Neuronal stem cell (in vitro differentiated cells): Measurements from ENCODE around the gene BLOC1S5.

Experiments used
- DNase-seq: peaks from one replicate; pipeline ENCODE4 v3.0.0-alpha.2; 2013; ENCODE audit warnings: low spot score
- H2AFZ ChIP-seq: one replicate; pipeline ENCODE4 v1.6.1; 2013; ENCODE audit warnings: mild to moderate bottlenecking, low read length, inconsistent platforms
- H2AK5ac ChIP-seq: 2 replicates; pipeline ENCODE4 v1.6.1; 2013; ENCODE audit warnings: low read depth, mild to moderate bottlenecking, inconsistent platforms, low read length, moderate library complexity, mixed read lengths
- H2BK120ac ChIP-seq: 2 replicates; pipeline ENCODE4 v1.6.1; 2013; ENCODE audit warnings: low read depth, mild to moderate bottlenecking, inconsistent platforms, low read length, moderate library complexity, mixed read lengths
- H2BK12ac ChIP-seq: one replicate; pipeline ENCODE4 v1.6.1; 2013; ENCODE audit warnings: low read length, inconsistent platforms
- H2BK15ac ChIP-seq: 2 replicates; pipeline ENCODE4 v1.6.1; 2013; ENCODE audit warnings: mild to moderate bottlenecking, low read length, inconsistent platforms, mixed read lengths
- H2BK5ac ChIP-seq: one replicate; pipeline ENCODE4 v1.6.1; 2013; ENCODE audit warnings: inconsistent platforms, mild to moderate bottlenecking, low read length, moderate library complexity
- H3K14ac ChIP-seq: one replicate; pipeline ENCODE4 v1.6.1; 2013; ENCODE audit warnings: low read length, inconsistent platforms
- H3K18ac ChIP-seq: 2 replicates; pipeline ENCODE4 v1.6.1; 2013; ENCODE audit warnings: low read length, inconsistent platforms
- H3K23ac ChIP-seq: 2 replicates; pipeline ENCODE4 v1.6.1; 2013; ENCODE audit warnings: low read depth, mild to moderate bottlenecking, mixed read lengths, low read length, inconsistent platforms; ENCODE audit not compliant: poor library complexity
- H3K27ac ChIP-seq: replicated peaks from 3 replicates; pipeline ENCODE4 v1.5.1; 2013; ENCODE audit warnings: low read length, inconsistent platforms
- H3K27me3 ChIP-seq, 3 experiments: 2 replicates each; pipeline ENCODE4 v1.6.1; 2013; ENCODE audit warnings: low read length in 3 of 3, mild to moderate bottlenecking in 2 of 3, inconsistent platforms in 1 of 3, low read depth in 1 of 3, mixed read lengths in 1 of 3, moderate library complexity in 1 of 3; ENCODE audit not compliant: control insufficient read depth in 3 of 3, insufficient read depth in 3 of 3
- H3K36me3 ChIP-seq, 2 donors: replicated peaks in 1 of 2; 2 replicates each; pipeline ENCODE4 v1.6.1; 2013; ENCODE audit warnings: low read length in 2 of 2; ENCODE audit not compliant: control insufficient read depth in 2 of 2, insufficient read depth in 2 of 2
- H3K4ac ChIP-seq: 2 replicates; pipeline ENCODE4 v1.6.1; 2013; ENCODE audit warnings: inconsistent platforms, mild to moderate bottlenecking, low read length, moderate library complexity
- H3K4me1 ChIP-seq, 2 donors: 1 replicate in 1 of 2; 2 replicates in 1 of 2; pipeline ENCODE4 v1.6.1; 2013; ENCODE audit warnings: low read length in 2 of 2, low read depth in 1 of 2; ENCODE audit not compliant: control insufficient read depth in 2 of 2, insufficient read depth in 1 of 2
- H3K4me2 ChIP-seq: one replicate; pipeline ENCODE4 v1.6.1; 2013; ENCODE audit warnings: mild to moderate bottlenecking, low read length, inconsistent platforms; ENCODE audit not compliant: insufficient read depth, poor library complexity, severe bottlenecking
- H3K4me3 ChIP-seq, 2 donors: 2 replicates each; pipeline ENCODE4 v1.5.1; 2013; ENCODE audit warnings: low read length in 2 of 2, mild to moderate bottlenecking in 2 of 2, inconsistent platforms in 1 of 2, moderate library complexity in 1 of 2
- H3K79me1 ChIP-seq: one replicate; pipeline ENCODE4 v1.6.1; 2013; ENCODE audit warnings: low read depth, mild to moderate bottlenecking, inconsistent platforms, low read length, moderate library complexity
- H3K9ac ChIP-seq: one replicate; pipeline ENCODE4 v1.6.1; 2013; ENCODE audit warnings: mild to moderate bottlenecking, low read depth, low read length, inconsistent platforms; ENCODE audit not compliant: poor library complexity
- H3K9me3 ChIP-seq, 2 donors: replicated peaks in 1 of 2; 2 replicates each; pipeline versions ENCODE3 to v1.6.1; 2013; ENCODE audit warnings: low read length in 2 of 2, mild to moderate bottlenecking in 2 of 2, inconsistent platforms in 1 of 2, low read depth in 1 of 2, mixed read lengths in 1 of 2, moderate library complexity in 1 of 2; ENCODE audit not compliant: control insufficient read depth in 2 of 2, insufficient read depth in 1 of 2
- H4K8ac ChIP-seq: one replicate; pipeline ENCODE4 v1.6.1; 2013; ENCODE audit warnings: low read depth, mild to moderate bottlenecking, inconsistent platforms, low read length, moderate library complexity
- H4K91ac ChIP-seq: one replicate; pipeline ENCODE4 v1.6.1; 2013; ENCODE audit warnings: low read length, low read depth, mild to moderate bottlenecking, inconsistent platforms; ENCODE audit not compliant: poor library complexity
- WGBS, 2 donors: extraction: QIAGEN DNeasy Blood & Tissue Kit; methylation state at CpG; one replicate each; pipeline ENCODE4 v1.1.7; 2013; ENCODE audit warnings: missing lambda C conversion rate in 2 of 2, mixed read lengths in 1 of 2; ENCODE audit not compliant: insufficient read length in 2 of 2, insufficient replicate concordance in 1 of 2; ENCODE audit errors: extremely low coverage in 2 of 2; 5-methylcytosine and 5-hydroxymethylcytosine counted together

The BLOC1S5 gene

GRCh38 chr6:8077991-8078390, 13.8 kb upstream of the BLOC1S5 start:
- no peak overlapping the region for H2BK5ac ChIP-seq
- no peak overlapping the region for H3K4me3 ChIP-seq
- no peak overlapping the region for H2AFZ ChIP-seq
- no peaks in the 10 kb centered on the region for H3K27me3 ChIP-seq
- no peak overlapping the region for H3K14ac ChIP-seq
- peaks cover 0 to 5% of the 10 kb centered on the region in 2 donors for H3K9me3 ChIP-seq
- peaks cover 2 to 42% of the 10 kb centered on the region in 2 donors for H3K36me3 ChIP-seq
- no peak overlapping the region for H3K18ac ChIP-seq
- no peak for DNase-seq
- H2BK15ac ChIP-seq: no peak overlapping the region
- no peak overlapping the region for H3K27ac ChIP-seq
- no peak overlapping the region for H3K4ac ChIP-seq
- H4K8ac ChIP-seq: no peak overlapping the region
- no peaks in the 10 kb centered on the region for H3K4me1 ChIP-seq
- no peaks in the 10 kb centered on the region for H3K79me1 ChIP-seq
- no peak overlapping the region for H4K91ac ChIP-seq
- H2AK5ac ChIP-seq: no peak overlapping the region
- H2BK12ac ChIP-seq: no peak overlapping the region
- H3K9ac ChIP-seq: no peak overlapping the region
- no peak overlapping the region for H3K4me2 ChIP-seq
- no peak overlapping the region for H3K23ac ChIP-seq
- H2BK120ac ChIP-seq: no peak overlapping the region
- WGBS, 2 donors: no CpG with 5 or more reads among the region's 2 CpGs

GRCh38 chr6:8075704-8076103, 11.5 kb upstream of the BLOC1S5 start:
- Histone ChIP-seq H3K9me3 (peaks cover 0 to 5% of the 10 kb centered on the region in 2 donors), H2BK15ac (no peak overlapping the region), H3K36me3 (peaks cover 2 to 24% of the 10 kb centered on the region in 2 donors), H3K4me1 (no peaks in the 10 kb centered on the region), H3K14ac (no peak overlapping the region), H3K4ac (no peak overlapping the region), H3K23ac (no peak overlapping the region), H4K91ac (no peak overlapping the region), H3K18ac (no peak overlapping the region), H3K27me3 (no peaks in the 10 kb centered on the region), H4K8ac (no peak overlapping the region), H3K9ac (no peak overlapping the region), H2AK5ac (no peak overlapping the region), H3K27ac (no peak overlapping the region), H2BK5ac (no peak overlapping the region), H2BK120ac (no peak overlapping the region), H3K4me3 (no peak overlapping the region), H3K4me2 (no peak overlapping the region), H2BK12ac (no peak overlapping the region), H3K79me1 (no peaks in the 10 kb centered on the region), H2AFZ (no peak overlapping the region)
- WGBS, 2 donors: no CpG with 5 or more reads among the region's 3 CpGs
- DNase-seq: no peak

- Histone ChIP-seq H3K9me3 (peaks cover 0 to 5% of the 10 kb centered on the region in 2 donors), H3K18ac (no peak overlapping the region), H2BK120ac (no peak overlapping the region), H3K14ac (no peak overlapping the region), H2AFZ (no peak overlapping the region), H2BK12ac (no peak overlapping the region), H3K27ac (no peak overlapping the region), H3K23ac (no peak overlapping the region), H3K36me3 (peaks cover 2 to 19% of the 10 kb centered on the region in 2 donors), H3K79me1 (no peaks in the 10 kb centered on the region), H3K4me2 (no peak overlapping the region), H2BK5ac (no peak overlapping the region), H2BK15ac (no peak overlapping the region), H3K9ac (no peak overlapping the region), H3K4ac (no peak overlapping the region), H4K8ac (no peak overlapping the region), H2AK5ac (no peak overlapping the region), H3K4me1 (no peaks in the 10 kb centered on the region), H3K4me3 (no peak overlapping the region), H3K27me3 (no peaks in the 10 kb centered on the region), H4K91ac (no peak overlapping the region)
- WGBS, 2 donors: no CpG with 5 or more reads among the region's 4 CpGs
- no peak for DNase-seq
Observed at GRCh38 chr6:8075185-8075584, 11.0 kb upstream of the BLOC1S5 start.

- Histone ChIP-seq H3K4me3 (no peak overlapping the region), H2BK120ac (no peak overlapping the region), H3K27ac (no peak overlapping the region), H3K79me1 (no peaks in the 10 kb centered on the region), H3K9ac (no peak overlapping the region), H2BK15ac (no peak overlapping the region), H2BK12ac (no peak overlapping the region), H3K9me3 (peaks cover 0 to 5% of the 10 kb centered on the region in 2 donors), H3K27me3 (no peaks in the 10 kb centered on the region), H3K4me2 (no peak overlapping the region), H4K91ac (no peak overlapping the region), H3K23ac (no peak overlapping the region), H2BK5ac (no peak overlapping the region), H3K4ac (no peak overlapping the region), H3K4me1 (no peaks in the 10 kb centered on the region), H3K18ac (no peak overlapping the region), H2AK5ac (no peak overlapping the region), H4K8ac (no peak overlapping the region), H3K36me3 (peaks cover 2 to 9% of the 10 kb centered on the region in 2 donors), H3K14ac (no peak overlapping the region), H2AFZ (no peak overlapping the region)
- no peak for DNase-seq
- WGBS, 2 donors: no CpG with 5 or more reads among the region's 4 CpGs
Observed at GRCh38 chr6:8074213-8074612, 10.0 kb upstream of the BLOC1S5 start.
